Esophagus muscularis mucosa (tissue), 4 donors: ENCODE data around the gene EEF1B2.

Source experiments
- EP300 ChIP-seq: sonication (generic); formaldehyde crosslinking; IDR thresholded peaks from one replicate; pipeline ENCODE4 v1.6.1; 2017; ENCODE audit warnings: antibody characterized with exemption
- POLR2A ChIP-seq: fragments of 450-650 bp; IDR thresholded peaks from one replicate; pipeline ENCODE4 v1.6.1; 2017; ENCODE audit warnings: antibody characterized with exemption, moderate library complexity, mild to moderate bottlenecking, low read depth
- TF ChIP-seq, protein P1 (sequence below), 3 experiments: fragments of 200-600 bp in 2 of 3; fragments of 450-650 bp in 1 of 3; sonication (generic) in 2 of 3; IDR thresholded peaks; one replicate each; pipeline ENCODE4 v1.5.1; 2017 to 2019; ENCODE audit warnings: antibody characterized with exemption in 3 of 3, mild to moderate bottlenecking in 2 of 3, moderate library complexity in 1 of 3

DNA sequence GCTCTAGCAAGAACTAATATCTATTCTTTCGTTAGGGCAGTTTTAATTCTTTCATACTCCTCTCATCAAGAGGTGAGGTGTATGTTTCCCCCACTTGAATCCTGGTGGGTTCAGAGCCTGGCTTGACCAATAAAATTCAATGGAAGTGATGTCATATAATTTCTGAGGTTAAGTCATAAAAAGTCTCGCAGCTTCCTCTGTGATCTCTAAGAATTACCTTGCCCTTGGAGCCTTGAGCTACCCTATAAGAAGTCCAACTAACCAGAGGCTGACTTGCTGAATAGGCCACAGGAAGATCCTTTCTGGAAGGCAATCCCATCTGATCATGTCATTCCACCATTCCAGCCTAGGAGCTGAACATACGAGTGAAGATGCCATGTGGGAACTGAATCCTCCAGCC is 47.6 kb upstream of the EEF1B2 start:
- TF ChIP-seq, protein P1, sequence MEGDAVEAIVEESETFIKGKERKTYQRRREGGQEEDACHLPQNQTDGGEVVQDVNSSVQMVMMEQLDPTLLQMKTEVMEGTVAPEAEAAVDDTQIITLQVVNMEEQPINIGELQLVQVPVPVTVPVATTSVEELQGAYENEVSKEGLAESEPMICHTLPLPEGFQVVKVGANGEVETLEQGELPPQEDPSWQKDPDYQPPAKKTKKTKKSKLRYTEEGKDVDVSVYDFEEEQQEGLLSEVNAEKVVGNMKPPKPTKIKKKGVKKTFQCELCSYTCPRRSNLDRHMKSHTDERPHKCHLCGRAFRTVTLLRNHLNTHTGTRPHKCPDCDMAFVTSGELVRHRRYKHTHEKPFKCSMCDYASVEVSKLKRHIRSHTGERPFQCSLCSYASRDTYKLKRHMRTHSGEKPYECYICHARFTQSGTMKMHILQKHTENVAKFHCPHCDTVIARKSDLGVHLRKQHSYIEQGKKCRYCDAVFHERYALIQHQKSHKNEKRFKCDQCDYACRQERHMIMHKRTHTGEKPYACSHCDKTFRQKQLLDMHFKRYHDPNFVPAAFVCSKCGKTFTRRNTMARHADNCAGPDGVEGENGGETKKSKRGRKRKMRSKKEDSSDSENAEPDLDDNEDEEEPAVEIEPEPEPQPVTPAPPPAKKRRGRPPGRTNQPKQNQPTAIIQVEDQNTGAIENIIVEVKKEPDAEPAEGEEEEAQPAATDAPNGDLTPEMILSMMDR (IDR thresholded peaks at IDR 0.05), result no peak
- TF ChIP-seq EP300 (no peak), POLR2A (no peak)
